ENCODE results near the gene SOX5. TPM values are rescaled to one million over a fixed set of nuclear protein-coding genes. Genes with fewer than 3 reads are reported as not detected.

The SOX5 gene
- total and polyA plus RNA-seq, 2 donors (not counting 1 experiment from before 2014, with no cell fraction given), result 9.2 to 32.0 TPM

- Histone ChIP-seq H3K4me2 (ENCODE audit: extremely low read depth, insufficient read depth, low read length) (no peak overlapping the region), H3K4me1 (ENCODE audit: control insufficient read depth, extremely low read depth, insufficient read depth, low read length) (no peaks in the 10 kb centered on the region), H3K27me3 (ENCODE audit: control insufficient read depth, insufficient read depth, low read length) (no peaks in the 10 kb centered on the region), H3K4me3 (replicated peaks in 1 of 4; ENCODE audit: control extremely low read depth in 1 of 4, insufficient read depth in 1 of 4, low read depth in 3 of 4, low read length in 4 of 4) (no peak overlapping the region), H3K9me3 (ENCODE audit: control insufficient read depth, insufficient read depth, low read depth, low read length) (no peaks in the 10 kb centered on the region), H3K79me2 (ENCODE audit: control insufficient read depth, insufficient read depth, low read length) (no peaks in the 10 kb centered on the region), H3K9ac (ENCODE audit: insufficient read depth, low read length) (no peak overlapping the region), H3K27ac (ENCODE audit: insufficient read depth, low read length) (no peak overlapping the region), H3K36me3 (ENCODE audit: control insufficient read depth, insufficient read depth, low read length) (no peaks in the 10 kb centered on the region), H2AFZ (ENCODE audit: low read length) (no peak overlapping the region), H4K20me1 (ENCODE audit: control insufficient read depth, extremely low read depth, insufficient read depth, low read length) (no peaks in the 10 kb centered on the region)
- TF ChIP-seq EZH2 (IDR thresholded peaks at IDR 0.05; ENCODE audit: low read length, missing control alignments), result no peak
- no peak for TF ChIP-seq CTCF (conservative IDR thresholded peaks at IDR 0.05 in 1 of 2, IDR thresholded peaks at IDR 0.05 in 1 of 2; ENCODE audit: low read depth in 1 of 2, low read length in 2 of 2)
- DNase-seq (ENCODE audit: low read depth in 2 of 2), result peak in 1 of 2 donors; percentile 22
Observed at GRCh38 chr12:23899434-23899833, 50.0 kb downstream of the SOX5 start.

- Histone ChIP-seq H3K27me3 (ENCODE audit: control insufficient read depth, insufficient read depth, low read length) (no peaks in the 10 kb centered on the region), H2AFZ (ENCODE audit: low read length) (no peak overlapping the region), H4K20me1 (ENCODE audit: control insufficient read depth, extremely low read depth, insufficient read depth, low read length) (no peaks in the 10 kb centered on the region), H3K4me1 (ENCODE audit: control insufficient read depth, extremely low read depth, insufficient read depth, low read length) (no peaks in the 10 kb centered on the region), H3K9me3 (ENCODE audit: control insufficient read depth, insufficient read depth, low read depth, low read length) (no peaks in the 10 kb centered on the region), H3K4me2 (ENCODE audit: extremely low read depth, insufficient read depth, low read length) (no peak overlapping the region), H3K9ac (ENCODE audit: insufficient read depth, low read length) (no peak overlapping the region), H3K79me2 (ENCODE audit: control insufficient read depth, insufficient read depth, low read length) (no peaks in the 10 kb centered on the region), H3K36me3 (ENCODE audit: control insufficient read depth, insufficient read depth, low read length) (no peaks in the 10 kb centered on the region), H3K27ac (ENCODE audit: insufficient read depth, low read length) (no peak overlapping the region), H3K4me3 (replicated peaks in 1 of 4; ENCODE audit: control extremely low read depth in 1 of 4, insufficient read depth in 1 of 4, low read depth in 3 of 4, low read length in 4 of 4) (no peak overlapping the region)
- DNase-seq (ENCODE audit: low read depth in 2 of 2), result no peak
- TF ChIP-seq CTCF (conservative IDR thresholded peaks at IDR 0.05 in 1 of 2, IDR thresholded peaks at IDR 0.05 in 1 of 2; ENCODE audit: low read depth in 1 of 2, low read length in 2 of 2) (no peak), EZH2 (IDR thresholded peaks at IDR 0.05; ENCODE audit: low read length, missing control alignments) (no peak)
Observed at GRCh38 chr12:23898121-23898520, 51.3 kb downstream of the SOX5 start.

GRCh38 chr12:23895792-23896218 lies 53.7 kb downstream of the SOX5 start:
- Histone ChIP-seq H3K9ac (ENCODE audit: insufficient read depth, low read length) (no peak overlapping the region), H3K4me2 (ENCODE audit: extremely low read depth, insufficient read depth, low read length) (no peak overlapping the region), H2AFZ (ENCODE audit: low read length) (no peak overlapping the region), H3K79me2 (ENCODE audit: control insufficient read depth, insufficient read depth, low read length) (no peaks in the 10 kb centered on the region), H3K4me3 (replicated peaks in 1 of 4; ENCODE audit: control extremely low read depth in 1 of 4, insufficient read depth in 1 of 4, low read depth in 3 of 4, low read length in 4 of 4) (no peak overlapping the region), H3K9me3 (ENCODE audit: control insufficient read depth, insufficient read depth, low read depth, low read length) (no peaks in the 10 kb centered on the region), H3K27ac (ENCODE audit: insufficient read depth, low read length) (no peak overlapping the region), H3K36me3 (ENCODE audit: control insufficient read depth, insufficient read depth, low read length) (no peaks in the 10 kb centered on the region), H3K4me1 (ENCODE audit: control insufficient read depth, extremely low read depth, insufficient read depth, low read length) (no peaks in the 10 kb centered on the region), H4K20me1 (ENCODE audit: control insufficient read depth, extremely low read depth, insufficient read depth, low read length) (no peaks in the 10 kb centered on the region), H3K27me3 (ENCODE audit: control insufficient read depth, insufficient read depth, low read length) (no peaks in the 10 kb centered on the region)
- DNase-seq (ENCODE audit: low read depth in 2 of 2), result peak in 1 of 2 donors; percentile 89
- TF ChIP-seq EZH2 (IDR thresholded peaks at IDR 0.05; ENCODE audit: low read length, missing control alignments) (no peak), CTCF (conservative IDR thresholded peaks at IDR 0.05 in 1 of 2, IDR thresholded peaks at IDR 0.05 in 1 of 2; ENCODE audit: low read depth in 1 of 2, low read length in 2 of 2) (no peak)
